CD8-positive, alpha-beta memory T cell (primary cell): Measurements from ENCODE around the gene TVP23A. TPM values are rescaled to one million over a fixed set of nuclear protein-coding genes. Genes with fewer than 3 reads are reported as not detected.
"Not testable (repeated sequence)": the region's sequence is repeated elsewhere in the genome, so short reads cannot be mapped to it uniquely, and the experiment has no call there.

Source experiments
- CTCF ChIA-PET: fragments of 350-600 bp; sonication (Branson Sonifier 250); formaldehyde crosslinking; loops from one replicate; lab custom pipeline; 2021; ENCODE audit warnings: antibody characterized with exemption; lab: Charles Lee
- POLR2A ChIA-PET: fragments of 350-600 bp; sonication (Branson Sonifier 250); formaldehyde crosslinking; loops from one replicate; lab custom pipeline; 2021; ENCODE audit warnings: antibody characterized with exemption; lab: Charles Lee
- DNase-seq, 5 donors: peaks; one replicate each; pipeline versions ENCODE4 v3.0.0 to v3.0.0-alpha.2; 2020 to 2022; ENCODE audit warnings: mixed read lengths in 1 of 5
- H3K27ac ChIP-seq: one replicate; pipeline ENCODE4 v1.7.0; 2013; ENCODE audit warnings: low read depth, mild to moderate bottlenecking, low read length, moderate library complexity
- H3K27me3 ChIP-seq: 2 replicates; pipeline ENCODE4 v1.7.0; 2013; ENCODE audit warnings: low read length, mild to moderate bottlenecking; ENCODE audit not compliant: insufficient read depth, poor library complexity, severe bottlenecking
- H3K36me3 ChIP-seq: 2 replicates; pipeline ENCODE4 v1.7.0; 2013; ENCODE audit warnings: mild to moderate bottlenecking, low read length, moderate library complexity; ENCODE audit not compliant: insufficient read depth
- H3K4me1 ChIP-seq: 2 replicates; pipeline ENCODE4 v1.7.0; 2013; ENCODE audit warnings: mild to moderate bottlenecking, low read length, moderate library complexity; ENCODE audit not compliant: insufficient read depth
- H3K4me3 ChIP-seq: 2 replicates; pipeline ENCODE4 v1.7.0; 2013; ENCODE audit warnings: mild to moderate bottlenecking, low read length
- H3K9me3 ChIP-seq: 2 replicates; pipeline ENCODE4 v1.7.0; 2013; ENCODE audit warnings: mild to moderate bottlenecking, low read length
- H3K27ac Mint-ChIP-seq, 8 donors: one replicate each; pipeline ENCODE4 v1.8.0; 2020 to 2021; ENCODE audit warnings: mixed read lengths in 8 of 8, mild to moderate bottlenecking in 6 of 8, inconsistent platforms in 3 of 8, moderate library complexity in 3 of 8
- H3K27me3 Mint-ChIP-seq, 2 donors: one replicate each; pipeline ENCODE4 v1.8.0; 2020 to 2021; ENCODE audit warnings: mixed read lengths in 2 of 2, mild to moderate bottlenecking in 1 of 2, moderate library complexity in 1 of 2
- H3K36me3 Mint-ChIP-seq, 3 donors: one replicate each; pipeline ENCODE4 v1.8.0; 2020 to 2021; ENCODE audit warnings: mixed read lengths in 3 of 3, inconsistent platforms in 1 of 3, mild to moderate bottlenecking in 1 of 3
- H3K4me1 Mint-ChIP-seq, 3 donors: one replicate each; pipeline ENCODE4 v1.8.0; 2020 to 2021; ENCODE audit warnings: mixed read lengths in 3 of 3, inconsistent platforms in 1 of 3, mild to moderate bottlenecking in 1 of 3
- H3K4me3 Mint-ChIP-seq, 7 donors: one replicate each; pipeline ENCODE4 v1.8.0; 2020 to 2021; ENCODE audit warnings: mixed read lengths in 7 of 7, mild to moderate bottlenecking in 6 of 7, moderate library complexity in 4 of 7, inconsistent platforms in 2 of 7
- H3K9me3 Mint-ChIP-seq, 5 donors: one replicate each; pipeline ENCODE4 v1.8.0; 2020 to 2022; ENCODE audit warnings: mixed read lengths in 5 of 5, mild to moderate bottlenecking in 3 of 5, moderate library complexity in 2 of 5, inconsistent platforms in 1 of 5
- polyA plus RNA-seq: library from polyadenylated mRNA; unstranded; fragments of 300-500 nt; fragmentation: Illumina TruSeq; gene quantifications from one replicate; pipeline ENCODE4 v1.2.3, GENCODE V29; 2021
- total RNA-seq, 2 experiments: library from RNA; stranded (reverse); gene quantifications; one replicate each; pipeline ENCODE4 v1.2.3, GENCODE V29; 2021

The TVP23A gene
- total and polyA plus RNA-seq, 3 experiments from 2014 or later = 0.26 TPM; not detected in 2

- H3K27me3 ChIP-seq = no peaks in the 10 kb centered on the region
- Mint-ChIP-seq H3K4me3 (no peak overlapping the region), H3K4me1 (peaks cover 9 to 16% (median 14%) of the 10 kb centered on the region in 3 donors), H3K9me3 (no peaks in the 10 kb centered on the region), H3K27me3 (peaks cover 0 to 1% of the 10 kb centered on the region in 2 donors), H3K36me3 (no peaks in the 10 kb centered on the region), H3K27ac (no peak overlapping the region)
- CTCF ChIA-PET = no interaction called here
- no peaks in the 10 kb centered on the region for H3K9me3 ChIP-seq
- DNase-seq = no peak
- no peaks in the 10 kb centered on the region for H3K4me1 ChIP-seq
- no peak overlapping the region for H3K27ac ChIP-seq
- H3K4me3 ChIP-seq = no peak overlapping the region
- POLR2A ChIA-PET = no interaction called here
- no peaks in the 10 kb centered on the region for H3K36me3 ChIP-seq
Measured at GRCh38 chr16:10777356-10777755, 41.2 kb downstream of the TVP23A start.

DNA sequence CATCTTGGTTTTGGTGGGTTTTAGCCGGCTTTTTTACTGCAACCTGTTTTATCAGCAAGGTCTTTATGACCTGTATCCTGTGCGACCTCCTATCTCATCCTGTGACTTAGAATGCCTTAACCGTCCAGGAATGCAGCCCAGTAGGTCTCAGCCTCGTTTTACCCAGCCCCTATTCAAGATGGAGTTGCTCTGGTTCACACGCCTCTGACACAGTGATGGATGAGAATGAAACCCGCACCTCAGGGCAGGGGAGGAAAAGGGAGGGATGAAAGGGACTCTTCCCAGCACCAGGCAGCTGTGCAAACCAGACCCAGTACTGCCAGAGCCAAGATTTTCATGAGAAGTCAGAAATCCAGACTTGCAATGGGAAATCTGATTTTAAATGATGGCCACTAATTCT, 41.7 kb downstream of the TVP23A start:
- POLR2A ChIA-PET, H3K36me3 Mint-ChIP-seq: not testable (repeated sequence)
- peaks cover 9 to 16% (median 14%) of the 10 kb centered on the region in 3 donors for H3K4me1 Mint-ChIP-seq

GRCh38 chr16:10776280-10776679, 42.3 kb downstream of the TVP23A start:
- Histone ChIP-seq H3K36me3 (no peaks in the 10 kb centered on the region), H3K27me3 (no peaks in the 10 kb centered on the region), H3K4me3 (no peak overlapping the region), H3K4me1 (peaks cover under 1% of the 10 kb centered on the region), H3K9me3 (no peaks in the 10 kb centered on the region), H3K27ac (no peak overlapping the region)
- ChIA-PET POLR2A (no interaction called here), CTCF (no interaction called here)
- Mint-ChIP-seq H3K27ac (peak overlapping the region in 7 of 8 donors; percentile 12 to 89 (median 74)), H3K27me3 (peaks cover 0 to 1% of the 10 kb centered on the region in 2 donors), H3K4me3 (peak overlapping the region in 5 of 7 donors; percentile 6 to 74 (median 53)), H3K9me3 (no peaks in the 10 kb centered on the region), H3K36me3 (no peaks in the 10 kb centered on the region), H3K4me1 (peaks cover 9 to 21% (median 20%) of the 10 kb centered on the region in 3 donors)
- DNase-seq = peak in 2 of 5 donors; percentile 33 to 55

More for the DNA sequence above, 41.7 kb downstream of the TVP23A start:
- H3K4me3 Mint-ChIP-seq, H3K36me3 ChIP-seq, H3K27me3 Mint-ChIP-seq, H3K9me3 ChIP-seq, CTCF ChIA-PET, H3K27me3 ChIP-seq, H3K4me1 ChIP-seq, H3K9me3 Mint-ChIP-seq, DNase-seq, H3K27ac ChIP-seq, H3K4me3 ChIP-seq: not testable (repeated sequence)
- H3K27ac Mint-ChIP-seq = peak overlapping the region in 1 of 8 donors; percentile 35

DNA sequence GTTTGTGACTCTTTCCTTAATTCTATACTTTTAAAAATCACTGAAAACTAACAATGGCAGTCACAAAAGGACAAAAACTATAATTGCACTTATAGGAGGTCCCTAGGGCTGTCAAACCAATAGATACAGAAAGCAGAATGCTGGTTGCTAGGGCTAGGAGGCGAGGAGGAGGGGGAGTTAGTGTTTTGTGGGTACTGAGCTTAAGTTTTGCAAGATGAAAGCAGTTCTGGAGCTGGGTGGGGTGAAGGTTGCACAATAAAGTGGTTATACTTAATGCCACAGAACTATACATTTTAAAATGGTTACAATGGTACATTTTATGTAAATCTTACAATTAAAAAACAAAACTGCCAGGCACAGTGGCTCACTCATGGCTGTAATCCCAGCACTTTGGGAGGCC, 47.7 kb downstream of the TVP23A start:
- no peaks in the 10 kb centered on the region for H3K27me3 ChIP-seq
- Mint-ChIP-seq H3K27ac (peak overlapping the region in 7 of 8 donors; percentile 25 to 88 (median 81)), H3K4me3 (peak overlapping the region in 3 of 7 donors; percentile 22 to 48 (median 37)), H3K4me1 (peaks cover 20 to 30% (median 26%) of the 10 kb centered on the region in 3 donors), H3K27me3 (no peaks in the 10 kb centered on the region), H3K9me3 (no peaks in the 10 kb centered on the region), H3K36me3 (peaks cover 0 to 29% (median 6%) of the 10 kb centered on the region in 3 donors)
- H3K36me3 ChIP-seq = no peaks in the 10 kb centered on the region
- peaks cover 17% of the 10 kb centered on the region for H3K4me1 ChIP-seq
- peak in 2 of 5 donors; percentile 35 to 52 for DNase-seq
- no peak overlapping the region for H3K27ac ChIP-seq
- no peaks in the 10 kb centered on the region for H3K9me3 ChIP-seq
- H3K4me3 ChIP-seq = no peak overlapping the region
- POLR2A ChIA-PET = no interaction called here
- CTCF ChIA-PET = interaction anchor here (0.7 kb wide), 1 partner anchor 149 kb away, joined by 3 read pairs; no protein-coding TSS in a partner anchor

DNA sequence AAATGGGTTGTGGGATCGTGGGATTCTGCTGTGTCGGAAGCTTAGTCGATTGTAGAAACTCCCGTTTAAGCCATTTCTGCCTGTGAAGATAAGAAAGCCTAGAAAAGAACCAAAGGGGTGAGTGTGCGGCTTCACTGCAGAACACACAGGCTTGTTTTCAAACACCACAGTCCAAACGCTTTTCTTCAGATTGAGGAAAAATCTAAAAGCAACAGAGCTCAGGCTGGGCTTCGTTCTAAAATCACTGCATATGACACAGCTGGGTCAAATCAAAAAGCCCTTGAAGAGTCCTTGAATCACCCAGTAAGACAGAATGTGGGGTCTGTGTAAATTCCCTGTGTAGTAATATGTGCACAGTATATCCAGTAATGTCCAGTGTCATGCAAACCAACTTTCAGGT, 49.2 kb downstream of the TVP23A start:
- Mint-ChIP-seq H3K36me3 (peaks cover 2 to 37% (median 7%) of the 10 kb centered on the region in 3 donors), H3K4me3 (no peak overlapping the region), H3K27ac (peak overlapping the region in 2 of 8 donors; percentile 57 to 78), H3K4me1 (peaks cover 30 to 39% (median 36%) of the 10 kb centered on the region in 3 donors), H3K27me3 (no peaks in the 10 kb centered on the region), H3K9me3 (no peaks in the 10 kb centered on the region)
- no peak overlapping the region for H3K4me3 ChIP-seq
- no peak for DNase-seq
- ChIA-PET POLR2A (no interaction called here), CTCF (no interaction called here)
- H3K9me3 ChIP-seq = no peaks in the 10 kb centered on the region
- H3K27ac ChIP-seq = no peak overlapping the region
- no peaks in the 10 kb centered on the region for H3K36me3 ChIP-seq
- H3K27me3 ChIP-seq = no peaks in the 10 kb centered on the region
- H3K4me1 ChIP-seq = peaks cover 30% of the 10 kb centered on the region

DNA sequence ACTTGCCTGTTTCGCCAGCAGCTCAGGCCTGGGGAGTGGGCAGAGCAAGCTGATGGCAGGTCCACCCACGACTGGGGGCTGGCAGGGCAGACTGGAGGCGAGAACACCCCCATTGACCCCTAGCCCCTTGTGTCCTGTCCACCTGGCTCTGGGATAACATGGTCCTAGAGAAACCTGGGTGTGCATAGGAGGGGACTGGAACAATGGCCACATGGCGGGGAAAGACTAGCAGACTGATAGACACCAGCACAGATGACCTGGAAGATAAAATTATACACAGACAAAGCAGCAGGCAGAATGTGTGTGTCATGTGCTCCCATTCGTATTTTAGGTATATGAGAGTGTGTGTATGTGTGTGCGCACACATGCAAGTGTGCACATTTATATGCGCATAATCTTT, 51.5 kb downstream of the TVP23A start:
- H3K4me3 ChIP-seq = no peak overlapping the region
- H3K9me3 Mint-ChIP-seq = no peaks in the 10 kb centered on the region
- H3K36me3 Mint-ChIP-seq = peaks cover 12 to 59% (median 15%) of the 10 kb centered on the region in 3 donors
- H3K27me3 Mint-ChIP-seq = no peaks in the 10 kb centered on the region
- no peaks in the 10 kb centered on the region for H3K9me3 ChIP-seq
- ChIA-PET CTCF (no interaction called here), POLR2A (no interaction called here)
- H3K4me1 ChIP-seq = peaks cover 30% of the 10 kb centered on the region
- H3K4me3 Mint-ChIP-seq = no peak overlapping the region
- H3K27ac Mint-ChIP-seq = peak overlapping the region in 6 of 8 donors; percentile 61 to 97 (median 76)
- peaks cover 41 to 51% (median 47%) of the 10 kb centered on the region in 3 donors for H3K4me1 Mint-ChIP-seq
- DNase-seq = no peak
- no peaks in the 10 kb centered on the region for H3K27me3 ChIP-seq
- H3K36me3 ChIP-seq = peaks cover 13% of the 10 kb centered on the region
- no peak overlapping the region for H3K27ac ChIP-seq

DNA sequence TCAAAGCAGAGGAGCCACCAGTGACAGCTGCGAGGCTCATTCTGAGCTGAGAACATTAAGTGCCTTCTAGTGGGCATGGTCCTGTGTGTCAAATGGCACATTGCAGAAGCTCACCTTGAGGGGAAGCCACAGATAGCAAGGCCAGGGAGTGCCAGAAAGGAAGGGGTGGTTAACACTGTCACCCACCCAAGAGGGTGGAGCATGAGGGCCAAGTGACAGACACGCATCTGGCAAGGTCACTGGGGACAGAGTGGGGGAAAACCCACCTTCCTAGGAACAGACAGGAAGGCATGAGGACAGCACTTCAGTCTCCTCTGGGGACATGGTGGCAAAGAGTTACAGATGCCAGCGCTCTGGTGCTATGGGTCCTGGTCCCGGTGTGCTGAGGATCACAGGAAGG, 52.8 kb downstream of the TVP23A start:
- no peaks in the 10 kb centered on the region for H3K9me3 Mint-ChIP-seq
- no peaks in the 10 kb centered on the region for H3K27me3 Mint-ChIP-seq
- peak in 4 of 5 donors; percentile 16 to 66 (median 53) for DNase-seq
- Histone ChIP-seq H3K4me1 (peaks cover 25% of the 10 kb centered on the region), H3K27ac (no peak overlapping the region), H3K36me3 (peaks cover 23% of the 10 kb centered on the region), H3K27me3 (no peaks in the 10 kb centered on the region), H3K4me3 (no peak overlapping the region), H3K9me3 (no peaks in the 10 kb centered on the region)
- POLR2A ChIA-PET = no interaction called here
- peaks cover 18 to 73% (median 18%) of the 10 kb centered on the region in 3 donors for H3K36me3 Mint-ChIP-seq
- CTCF ChIA-PET = no interaction called here
- peak overlapping the region; percentile 64 to 100 (median 92) for H3K27ac Mint-ChIP-seq
- peak overlapping the region; percentile 2 to 87 (median 67) for H3K4me3 Mint-ChIP-seq
- H3K4me1 Mint-ChIP-seq = peaks cover 35 to 42% (median 36%) of the 10 kb centered on the region in 3 donors

- Histone ChIP-seq H3K36me3 (peaks cover 39% of the 10 kb centered on the region), H3K27ac (no peak overlapping the region), H3K9me3 (no peaks in the 10 kb centered on the region), H3K4me3 (no peak overlapping the region), H3K27me3 (no peaks in the 10 kb centered on the region), H3K4me1 (peaks cover 20% of the 10 kb centered on the region)
- Mint-ChIP-seq H3K27me3 (no peaks in the 10 kb centered on the region), H3K4me3 (peak overlapping the region in 3 of 7 donors; percentile 11 to 63 (median 38)), H3K4me1 (peaks cover 33 to 34% (median 33%) of the 10 kb centered on the region in 3 donors), H3K36me3 (peaks cover 24 to 82% (median 26%) of the 10 kb centered on the region in 3 donors), H3K9me3 (no peaks in the 10 kb centered on the region), H3K27ac (peak overlapping the region in 2 of 8 donors; percentile 41 to 97)
- DNase-seq = no peak
- ChIA-PET CTCF (no interaction called here), POLR2A (no interaction called here)
Measured at GRCh38 chr16:10763456-10763855, 55.1 kb downstream of the TVP23A start.
